Measurements from ENCODE around the gene CCDC146.

Gene CCDC146

DNA sequence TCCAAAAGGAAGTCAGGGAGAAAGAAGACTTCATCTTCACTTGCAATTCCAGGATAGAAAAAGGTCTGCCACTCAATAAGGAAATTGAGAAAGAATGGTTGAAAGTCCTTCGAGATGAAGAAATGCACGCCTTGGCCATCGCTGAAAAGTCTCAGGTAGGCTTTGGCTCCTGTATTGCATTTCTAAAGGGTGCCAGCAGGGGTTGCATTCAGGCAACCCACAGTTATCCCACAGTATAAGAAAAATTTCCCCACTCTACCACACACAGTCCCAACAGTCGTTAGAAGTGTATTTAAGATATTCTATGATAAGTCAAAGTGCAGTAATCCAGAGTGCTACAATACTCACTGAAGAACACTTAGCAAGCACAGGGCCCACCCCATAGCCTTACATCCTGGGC is 170.6 kb downstream of the CCDC146 start:
- DNase-seq (ENCODE audit: low spot score): no peak

DNA sequence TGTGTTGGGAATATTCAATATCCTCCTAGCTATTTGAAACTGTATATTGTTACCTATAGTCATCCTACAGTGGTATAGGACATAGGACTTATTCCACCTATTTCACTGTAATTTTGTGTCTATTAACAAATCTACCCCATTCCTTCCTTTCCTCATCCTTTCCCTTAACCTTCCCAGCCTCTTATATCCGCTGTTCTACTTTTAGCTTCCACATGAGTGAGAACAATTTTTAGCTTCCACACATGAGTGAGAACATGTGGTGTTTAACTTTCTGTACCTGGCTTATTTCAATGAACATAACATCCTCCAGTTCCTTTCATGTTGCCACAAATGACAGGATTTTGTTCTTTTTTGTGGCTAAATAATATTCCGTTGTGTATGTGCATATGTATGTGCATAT is 173.1 kb downstream of the CCDC146 start:
- DNase-seq (ENCODE audit: low spot score): no peak

DNA sequence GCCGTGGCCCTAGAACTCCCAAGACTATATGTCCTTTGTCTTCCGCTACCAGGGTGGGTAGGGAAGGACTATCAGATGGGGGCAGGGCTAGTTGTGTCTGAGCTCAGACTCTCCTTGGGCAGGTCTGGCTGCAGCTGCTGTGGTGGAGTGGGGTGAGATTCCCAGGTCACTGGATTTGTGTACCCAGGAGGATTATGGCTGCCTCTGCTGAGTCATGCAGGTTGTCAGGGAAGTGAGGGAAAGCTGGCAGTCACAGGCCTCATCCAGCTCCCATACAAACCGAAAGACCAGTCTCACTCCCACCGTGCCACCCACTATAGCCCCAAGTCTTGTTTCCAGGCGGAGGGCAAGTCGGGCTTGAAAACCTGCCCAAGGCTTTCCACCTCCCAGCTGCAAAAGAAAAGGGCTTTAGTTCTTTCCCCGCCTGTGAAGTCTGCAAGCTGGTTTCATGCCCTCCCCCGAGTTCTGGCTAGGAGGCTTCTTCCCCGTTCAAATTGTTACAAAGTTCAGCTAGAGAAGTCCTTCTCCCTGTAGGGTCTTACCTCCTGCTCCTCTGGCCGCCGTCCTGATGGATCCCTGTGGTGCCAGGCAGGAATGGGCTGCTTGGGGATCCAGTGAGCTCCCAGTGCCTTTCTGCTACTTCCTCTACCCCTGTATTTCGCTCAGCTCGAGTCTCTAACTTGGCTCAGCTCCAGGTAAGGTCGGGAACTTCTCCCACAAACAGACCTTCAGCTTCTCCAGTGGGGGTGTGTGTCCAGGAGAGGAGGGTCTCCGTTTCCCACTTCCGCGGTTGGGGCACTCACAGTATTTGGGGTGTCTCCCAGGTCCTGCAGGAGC is 184.0 kb downstream of the CCDC146 start:
- DNase-seq (ENCODE audit: low spot score): no peak

DNA sequence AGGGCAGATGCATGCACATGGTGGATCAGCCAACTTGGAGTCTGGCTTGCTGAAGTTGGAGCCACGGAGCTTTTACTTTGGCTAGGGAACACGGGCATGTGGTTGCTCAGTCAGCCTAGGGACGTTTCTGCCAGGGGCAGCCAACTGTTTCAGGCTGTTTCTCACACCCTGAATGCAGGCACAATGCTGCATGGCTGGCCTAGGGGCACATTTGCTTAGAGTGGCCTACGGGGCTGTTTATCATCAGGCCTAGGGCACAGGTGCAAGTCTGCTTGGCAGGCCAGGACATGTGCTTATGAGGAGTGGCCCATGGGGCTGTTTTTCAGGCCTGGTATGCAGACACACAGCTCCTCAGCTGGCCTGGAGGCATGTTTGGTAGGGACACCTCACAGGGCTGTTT is 186.4 kb downstream of the CCDC146 start:
- DNase-seq (ENCODE audit: low spot score): no peak

DNA sequence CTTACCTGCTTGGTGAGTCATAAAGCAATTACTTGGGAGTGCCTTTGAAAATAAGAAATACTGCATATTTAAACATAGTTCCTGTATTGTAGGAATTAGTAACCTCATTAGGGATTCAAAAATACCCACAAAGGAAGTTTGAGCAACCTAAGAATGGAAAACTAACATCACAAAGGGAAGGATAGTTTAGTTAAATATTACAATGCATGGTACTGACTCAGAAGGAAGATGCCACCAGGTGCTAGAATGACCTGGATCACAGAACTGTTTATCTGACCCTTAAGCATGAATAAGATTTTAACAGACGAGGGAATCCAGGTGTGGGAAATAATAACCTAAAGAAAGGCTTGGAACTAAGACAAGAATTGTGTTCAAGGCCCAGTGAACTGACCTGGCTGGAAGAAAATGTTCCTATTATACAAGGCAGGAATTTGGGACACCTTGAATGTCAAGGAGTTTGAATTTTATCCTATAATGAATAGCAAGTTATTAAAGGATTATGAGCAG is 187.4 kb downstream of the CCDC146 start:
- DNase-seq (ENCODE audit: low spot score): no peak

DNA sequence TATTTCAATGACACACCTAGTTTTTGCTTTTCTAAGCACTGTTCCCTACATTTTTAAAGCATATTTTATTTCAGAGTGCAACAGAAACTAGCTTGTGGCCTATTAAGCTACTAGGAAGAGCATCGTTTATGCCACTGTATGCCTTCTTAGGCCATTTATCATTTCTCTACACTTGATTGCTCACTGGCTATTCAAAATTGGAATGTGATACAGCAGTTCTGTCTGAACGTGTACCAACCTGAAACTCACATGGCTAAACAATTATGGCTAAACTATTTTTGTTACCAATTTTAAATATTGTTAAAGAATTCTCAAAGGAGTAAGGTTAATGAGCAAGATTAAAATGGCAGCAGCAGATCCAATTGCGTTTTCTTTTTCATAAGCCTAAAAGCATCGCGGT is 188.6 kb downstream of the CCDC146 start:
- DNase-seq (ENCODE audit: low spot score): no peak

DNA sequence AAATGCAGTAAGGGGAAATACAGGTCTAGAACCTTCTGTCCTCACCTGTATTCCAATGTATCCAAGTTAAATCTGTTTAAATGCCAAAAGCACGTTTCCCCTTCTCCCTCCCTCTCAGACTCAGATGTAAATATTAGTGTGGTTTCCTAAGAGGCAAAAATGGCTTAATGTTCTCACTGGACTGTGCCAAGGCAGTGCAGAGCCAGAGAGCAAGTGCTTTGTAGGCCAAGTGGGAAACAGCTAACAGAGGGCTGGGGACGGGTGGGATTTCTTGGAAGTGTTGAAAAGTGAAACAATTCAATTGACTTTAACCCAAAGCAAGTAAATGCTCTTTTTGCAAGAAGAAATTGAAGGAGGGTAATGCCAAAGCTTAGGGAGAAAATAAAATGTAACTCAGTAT is 190.7 kb downstream of the CCDC146 start:
- no peak for DNase-seq (ENCODE audit: low spot score)

DNA sequence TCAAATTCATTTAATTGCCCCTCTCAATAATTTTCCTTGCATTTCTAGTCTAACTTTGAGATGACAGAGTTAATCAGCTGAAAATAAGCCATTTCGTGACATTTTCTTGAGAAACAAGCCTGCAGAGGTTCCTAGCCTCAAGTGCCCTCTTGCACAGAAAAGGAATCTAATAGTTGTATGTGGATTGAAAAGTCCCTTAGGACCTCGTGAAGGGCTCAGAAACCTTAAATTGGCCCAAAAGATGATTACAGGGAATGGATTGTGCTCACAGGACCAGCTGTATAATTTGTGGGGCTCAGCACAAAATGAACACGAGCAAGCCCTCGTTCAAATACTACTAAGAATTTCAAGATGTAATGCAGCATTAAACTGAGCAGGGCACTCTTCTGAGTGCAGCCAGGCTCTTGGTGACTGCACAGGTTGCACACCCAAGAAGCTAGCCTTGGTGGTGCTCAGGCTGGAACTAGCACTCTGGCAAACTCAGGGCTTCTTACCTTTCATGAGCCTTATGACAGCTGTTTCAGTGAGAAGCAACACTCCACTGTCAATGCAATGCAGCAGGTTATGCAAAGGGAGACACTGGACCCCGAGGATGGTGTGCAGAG is 191.6 kb downstream of the CCDC146 start:
- no peak for DNase-seq (ENCODE audit: low spot score)

DNA sequence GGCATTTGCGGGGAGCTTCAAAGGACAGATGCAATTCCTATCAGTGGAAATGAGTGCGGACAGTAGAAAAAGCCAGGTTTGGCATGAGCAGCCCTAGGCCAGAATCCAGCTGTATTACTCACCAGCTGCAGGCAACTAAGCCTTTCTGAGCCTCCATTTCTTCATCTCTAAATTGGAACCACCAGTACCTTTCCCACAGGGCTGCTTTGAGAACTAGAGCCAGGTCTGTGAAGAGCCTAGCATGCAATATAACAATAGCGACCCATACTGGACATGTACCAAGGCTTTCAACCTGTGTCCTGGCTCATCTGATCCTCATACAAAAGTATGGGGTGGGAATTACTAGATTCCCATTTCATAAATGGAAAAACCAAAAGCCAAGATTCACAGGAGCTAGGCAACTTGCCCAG is 192.8 kb downstream of the CCDC146 start:
- no peak for DNase-seq (ENCODE audit: low spot score)

DNA sequence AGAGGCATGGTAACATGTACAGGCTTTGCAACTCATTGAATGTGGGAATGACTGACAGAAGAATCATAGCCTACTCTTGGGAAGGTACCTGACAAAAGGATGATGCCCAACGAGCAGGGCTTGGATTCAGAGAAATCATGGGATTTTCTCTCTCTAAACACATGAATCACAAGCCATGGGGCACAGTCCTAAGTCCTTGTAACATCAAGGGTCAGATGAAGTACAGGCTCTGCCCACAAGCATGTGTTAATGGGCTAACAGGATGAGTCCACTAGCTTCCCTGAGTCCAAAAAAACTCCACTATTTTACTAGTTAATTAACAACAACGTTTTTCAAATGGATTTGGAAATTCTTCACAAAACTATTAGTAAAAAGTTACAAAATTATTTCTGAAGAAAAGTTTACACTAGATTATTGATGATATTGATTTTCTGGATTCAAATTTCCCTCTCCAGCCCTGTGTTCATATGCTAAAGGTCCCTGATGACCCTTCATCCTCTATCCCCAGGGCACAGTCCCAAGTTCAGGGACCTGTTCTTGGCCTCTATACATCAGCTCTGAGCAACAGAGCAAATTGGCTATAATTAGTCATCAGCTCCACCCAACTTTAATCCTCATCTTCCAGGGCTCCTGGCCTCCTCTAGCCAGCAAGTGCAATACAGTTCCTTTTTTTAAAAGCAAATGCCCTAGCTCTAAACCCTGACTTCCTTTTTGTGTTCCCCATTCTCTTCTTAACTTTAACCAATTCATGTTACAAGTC is 194.0 kb downstream of the CCDC146 start:
- no peak for DNase-seq (ENCODE audit: low spot score)

DNA sequence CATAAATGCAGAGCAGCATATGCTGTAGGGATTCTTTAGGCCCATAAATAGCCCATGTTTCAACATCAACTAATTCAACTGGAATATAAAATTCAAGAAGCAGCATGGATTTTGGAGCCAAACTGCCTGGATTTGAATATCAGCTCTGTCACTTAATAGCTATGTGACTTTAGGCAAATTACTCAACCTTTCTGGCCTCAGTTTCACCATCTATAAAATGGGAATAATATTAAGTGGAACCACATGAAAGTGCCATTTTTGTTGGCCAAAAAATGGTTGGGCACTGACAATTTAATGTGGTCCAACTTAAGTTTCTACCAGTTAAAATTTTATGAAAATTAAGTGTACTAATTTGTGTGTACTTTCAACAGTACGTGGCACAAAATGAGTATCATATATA is 195.6 kb downstream of the CCDC146 start:
- DNase-seq (ENCODE audit: low spot score): no peak

DNA sequence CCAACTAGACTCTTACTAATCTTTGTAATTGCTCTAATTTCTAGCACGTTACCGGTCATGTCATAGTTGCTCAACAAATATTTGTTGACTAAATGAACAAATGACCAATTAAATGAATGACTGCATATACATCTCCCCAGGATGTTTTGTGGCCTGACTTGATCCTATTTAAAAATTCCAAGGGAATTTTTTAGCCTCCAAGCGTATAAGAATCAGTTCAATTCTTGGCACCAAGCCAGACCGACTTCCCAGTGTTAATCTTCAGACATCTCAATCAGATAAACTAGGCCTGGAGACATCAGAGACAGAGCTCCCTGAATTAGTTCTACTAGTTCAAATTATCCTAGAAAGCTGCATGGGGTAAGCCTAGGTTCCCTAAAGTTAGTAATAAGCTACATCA is 197.7 kb downstream of the CCDC146 start:
- DNase-seq (ENCODE audit: low spot score): no peak

DNA sequence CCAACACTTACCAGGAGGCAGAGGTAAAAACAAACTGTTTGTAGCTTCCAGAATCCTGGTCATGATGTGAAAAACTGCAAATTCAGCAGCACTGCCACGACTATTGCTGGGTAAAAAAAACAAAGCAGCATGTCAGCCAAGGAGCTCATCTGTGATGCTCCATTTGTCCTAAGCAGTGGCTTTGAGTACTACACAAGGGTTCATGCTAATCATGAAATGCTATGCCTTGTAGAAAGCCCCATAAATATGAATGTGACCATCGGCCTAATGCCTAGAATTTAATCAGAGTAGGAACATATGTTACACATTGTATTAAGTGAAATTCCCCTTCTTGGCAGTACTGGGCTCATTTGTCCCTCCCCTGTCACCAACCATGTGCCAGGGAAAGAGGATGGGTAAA is 198.3 kb downstream of the CCDC146 start:
- no peak for DNase-seq (ENCODE audit: low spot score)

DNA sequence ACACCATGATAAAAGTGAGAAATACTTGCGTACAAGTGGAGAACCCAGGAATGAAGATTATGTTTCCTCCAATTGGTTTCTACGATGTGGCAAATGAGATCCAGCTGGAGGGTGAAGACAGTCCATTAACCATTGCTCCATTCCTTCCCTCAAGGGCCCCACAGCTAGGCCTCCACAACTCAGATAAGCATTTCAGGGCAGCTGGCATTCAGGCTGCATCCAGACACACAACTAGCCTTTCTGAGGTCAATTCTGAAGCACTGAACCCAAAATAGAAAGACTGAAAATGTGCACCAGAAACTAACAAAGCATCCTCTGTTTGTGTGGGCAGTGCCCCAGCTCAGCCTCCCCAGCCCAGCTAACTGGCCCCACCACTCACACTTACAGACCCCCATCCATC is 198.9 kb downstream of the CCDC146 start:
- peak; percentile 59 for DNase-seq (ENCODE audit: low spot score)

DNA sequence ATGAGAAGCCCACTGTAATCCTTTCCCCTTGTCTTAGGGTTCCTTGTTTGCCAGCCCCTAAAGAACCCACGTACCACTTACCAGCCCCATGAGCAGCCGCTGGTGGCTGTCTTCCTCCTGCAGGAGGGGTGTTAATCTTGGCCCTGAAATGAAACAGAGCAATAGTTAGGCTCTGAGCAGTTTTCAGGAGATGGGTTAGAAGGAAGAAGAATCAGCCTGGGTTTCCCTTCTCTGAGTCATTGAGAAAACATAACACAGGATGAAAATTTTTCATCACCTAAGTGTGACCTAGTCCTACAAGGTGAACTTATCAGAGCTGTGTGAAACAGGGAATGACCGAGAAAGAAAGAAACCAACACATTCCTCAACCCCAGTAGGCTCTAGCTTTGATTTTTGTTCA is 203.7 kb downstream of the CCDC146 start:
- DNase-seq (ENCODE audit: low spot score): no peak

DNA sequence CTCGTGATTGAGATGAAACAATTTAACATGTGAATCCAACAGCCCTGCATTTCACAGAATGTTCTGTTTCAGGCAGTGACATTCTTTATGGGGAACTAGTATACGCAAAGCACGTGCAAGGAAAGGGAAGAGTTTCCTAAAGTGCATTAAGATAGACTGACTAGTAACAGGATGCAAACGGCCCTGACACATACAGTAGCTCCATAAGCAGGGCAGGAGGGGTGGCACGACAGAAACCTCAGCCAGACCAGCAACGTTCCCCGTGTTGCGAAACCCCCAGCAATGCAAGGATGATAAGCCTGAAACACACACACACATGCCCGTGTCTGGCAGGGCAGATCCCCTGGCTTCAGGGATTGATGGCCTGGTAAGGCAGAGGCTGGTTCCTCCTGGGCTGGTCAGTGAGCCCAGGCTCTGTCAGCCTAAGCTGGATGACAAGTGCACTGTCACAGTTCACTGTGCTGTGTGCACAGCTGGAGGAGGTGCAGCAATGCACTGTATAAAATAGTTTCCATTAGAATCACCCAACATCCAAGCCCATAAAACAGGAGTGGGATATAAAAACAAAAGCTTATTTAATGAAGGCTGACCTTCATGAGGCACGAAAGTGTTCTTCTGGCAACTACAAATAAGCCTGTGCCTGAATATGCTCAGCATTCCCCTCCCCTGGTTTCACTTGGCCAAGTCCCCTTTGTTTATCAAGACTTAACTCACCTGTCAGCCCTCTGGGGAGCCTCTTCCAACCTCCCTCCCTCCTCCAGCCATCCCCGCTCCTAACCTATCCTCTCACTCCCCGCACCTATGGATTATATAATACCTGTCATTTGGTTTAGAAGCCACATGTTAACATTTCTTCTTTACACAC is 204.9 kb downstream of the CCDC146 start:
- no peak for DNase-seq (ENCODE audit: low spot score)

DNA sequence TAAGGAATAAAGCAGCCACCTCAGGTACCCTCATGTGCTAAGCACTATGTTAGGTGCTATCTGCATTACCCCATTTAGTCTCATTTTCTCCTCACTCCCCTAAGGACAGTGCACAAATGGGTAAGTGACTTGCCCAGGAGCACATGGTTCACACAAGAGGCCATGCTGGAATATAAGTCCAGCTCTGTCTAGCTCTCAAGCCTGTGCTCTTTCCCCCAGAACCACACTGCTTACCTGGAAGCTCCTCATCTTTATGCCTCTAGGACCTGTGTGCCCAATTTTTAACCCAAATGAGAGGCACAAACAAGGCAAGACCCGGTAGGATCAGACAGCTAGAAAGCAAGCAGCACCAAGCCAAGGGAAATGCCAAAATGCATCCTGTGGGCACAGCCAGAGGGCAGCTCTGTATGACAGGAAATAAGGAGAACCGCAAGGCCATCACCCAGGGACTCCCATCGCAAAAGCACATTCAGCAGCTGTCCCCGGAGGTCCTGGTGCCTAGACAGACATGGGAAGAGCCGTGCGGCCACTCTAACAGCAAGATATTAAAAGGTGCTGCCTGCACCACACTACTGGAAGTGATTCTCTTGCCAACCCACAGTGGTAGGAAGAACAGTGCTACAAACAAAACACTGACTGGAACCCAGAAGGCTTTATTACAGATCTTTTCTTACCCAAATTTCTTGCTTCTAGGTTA is 205.7 kb downstream of the CCDC146 start:
- DNase-seq (ENCODE audit: low spot score): no peak

DNA sequence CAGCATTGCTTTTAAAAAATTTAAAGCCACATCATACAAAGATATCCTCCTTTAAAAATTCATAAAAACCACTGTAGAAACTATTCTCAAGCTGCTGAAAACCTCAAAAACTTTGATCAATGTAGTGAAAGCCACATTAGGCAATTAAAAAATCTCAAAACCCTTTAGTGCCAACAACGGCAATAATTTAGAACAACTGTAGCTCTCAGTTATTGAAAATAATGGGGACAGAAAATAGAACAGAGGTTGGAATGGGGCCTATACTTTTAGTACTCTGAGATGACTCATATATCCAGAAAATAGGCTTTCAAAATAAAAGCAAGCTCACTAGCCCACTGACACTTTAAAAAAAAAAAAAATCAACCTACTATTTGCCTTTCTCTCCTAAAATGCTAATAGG is 206.3 kb downstream of the CCDC146 start:
- no peak for DNase-seq (ENCODE audit: low spot score)

DNA sequence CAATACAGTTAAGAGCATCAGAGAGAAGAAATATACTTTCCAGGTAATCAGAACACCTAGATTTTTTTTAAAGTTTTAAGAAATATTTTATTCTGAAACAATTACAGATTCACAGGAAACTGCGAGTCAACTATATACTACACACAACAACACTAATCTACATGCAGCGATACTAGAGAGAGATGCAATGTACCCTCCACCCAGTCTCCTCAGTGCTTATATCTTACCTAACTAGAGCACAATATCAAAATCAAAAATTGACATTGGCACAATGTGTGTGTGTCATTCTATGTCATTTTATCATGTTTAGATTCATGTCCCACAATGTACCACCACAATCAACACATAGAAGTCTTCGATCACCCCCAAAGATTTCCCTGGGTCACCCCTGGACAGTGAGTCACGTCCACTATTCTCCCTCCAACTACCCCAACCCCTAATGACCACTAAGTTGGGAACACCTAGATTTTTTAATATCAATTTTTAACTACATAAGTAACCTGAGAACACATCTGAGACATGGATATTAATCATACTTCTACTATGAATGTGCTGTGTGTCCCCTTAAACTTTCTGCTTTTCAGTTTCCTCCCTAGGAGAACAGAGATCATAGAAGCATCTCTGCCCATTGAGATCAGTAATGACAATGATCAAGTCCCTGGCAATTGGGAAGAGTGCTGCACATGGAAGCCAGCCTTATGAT is 207.2 kb downstream of the CCDC146 start:
- DNase-seq (ENCODE audit: low spot score): no peak

DNA sequence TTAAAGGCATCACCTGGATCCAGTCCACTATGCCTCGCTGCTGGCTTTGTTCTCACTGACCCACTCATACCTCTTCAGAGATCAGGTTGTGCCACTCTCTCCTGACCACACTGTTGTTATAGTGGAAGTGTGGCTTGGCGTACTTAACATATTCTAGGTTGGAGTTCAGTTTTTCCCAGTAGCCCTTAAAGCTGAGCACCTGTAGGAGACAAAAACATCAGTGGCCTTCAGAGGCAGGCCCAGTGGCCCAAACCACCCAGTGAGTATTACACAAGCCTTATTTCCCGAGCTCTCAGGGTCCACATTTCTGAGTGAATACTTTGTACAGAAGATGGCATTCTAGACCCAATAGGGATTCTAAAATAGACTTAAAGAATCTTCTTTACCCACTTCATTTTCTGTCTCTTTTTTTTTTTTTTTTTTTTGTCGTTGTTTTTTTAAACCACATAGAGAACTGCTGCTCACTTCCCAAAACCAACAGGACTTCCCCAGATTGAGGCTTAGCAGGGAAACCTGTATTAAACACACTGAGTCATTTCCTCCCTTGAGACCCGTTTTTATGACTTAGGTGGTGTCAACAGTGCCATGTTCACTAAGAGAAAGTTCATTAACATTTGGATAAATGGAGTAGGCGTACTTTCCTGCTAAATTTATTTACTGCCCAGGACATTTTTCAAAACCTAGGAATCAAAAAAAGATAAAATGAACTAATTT is 207.9 kb downstream of the CCDC146 start:
- DNase-seq (ENCODE audit: low spot score): peak; percentile 59

Measured in pons (tissue), 1 donor.